T1000 (cell line): ENCODE measurements around the gene CEP89.
"Not testable (repeated sequence)": the region's sequence is repeated elsewhere in the genome, so short reads cannot be mapped to it uniquely, and the experiment has no call there.

Source experiments
- DNase-seq: peaks from one replicate; lab custom pipeline; 2025; ENCODE audit warnings: mixed read lengths; lab: John Stamatoyannopoulos, UW

CEP89 gene

GRCh38 chr19:32895384-32895783 is 76.4 kb downstream of the CEP89 start:
- no peak for DNase-seq

GRCh38 chr19:32891609-32892008 is 80.1 kb downstream of the CEP89 start:
- DNase-seq, result no peak

- no peak for DNase-seq
These were observed 80.9 kb downstream of the CEP89 start for GRCh38 chr19:32890841-32891240.

- DNase-seq, result no peak
These were observed 81.4 kb downstream of the CEP89 start for GRCh38 chr19:32890326-32890725.

GRCh38 chr19:32889137-32889934 is 82.4 kb downstream of the CEP89 start:
- DNase-seq, result no peak

- no peak for DNase-seq
These were observed 84.1 kb downstream of the CEP89 start for GRCh38 chr19:32887572-32888215.

- DNase-seq, result no peak
These were observed 85.5 kb downstream of the CEP89 start for GRCh38 chr19:32886241-32886640.

- not testable (repeated sequence) for DNase-seq
These were observed 86.5 kb downstream of the CEP89 start for GRCh38 chr19:32885255-32885654.

GRCh38 chr19:32881766-32882165 is 90.0 kb downstream of the CEP89 start:
- DNase-seq, result no peak

GRCh38 chr19:32880622-32881021 is 91.1 kb downstream of the CEP89 start:
- DNase-seq, result no peak

- no peak for DNase-seq
These were observed 92.0 kb downstream of the CEP89 start for GRCh38 chr19:32879741-32880140.

- DNase-seq, result no peak
These were observed 92.8 kb downstream of the CEP89 start for GRCh38 chr19:32878988-32879387.

GRCh38 chr19:32877977-32878745 is 93.6 kb downstream of the CEP89 start:
- no peak for DNase-seq

- DNase-seq, result no peak
These were observed 94.3 kb downstream of the CEP89 start for GRCh38 chr19:32877323-32877912.

GRCh38 chr19:32876919-32877285 is 94.9 kb downstream of the CEP89 start:
- DNase-seq, result peak; percentile 78

GRCh38 chr19:32876236-32876918 is 95.4 kb downstream of the CEP89 start:
- DNase-seq, result no peak

- no peak for DNase-seq
These were observed 96.3 kb downstream of the CEP89 start for GRCh38 chr19:32875428-32875827.

- no peak for DNase-seq
These were observed 97.2 kb downstream of the CEP89 start for GRCh38 chr19:32874605-32875004.

GRCh38 chr19:32873247-32873959 is 98.4 kb downstream of the CEP89 start:
- no peak for DNase-seq

GRCh38 chr19:32872391-32872790 is 99.4 kb downstream of the CEP89 start:
- no peak for DNase-seq

GRCh38 chr19:32870981-32871451 is 100.7 kb downstream of the CEP89 start:
- no peak for DNase-seq
